RWPE1 (cell line): Measurements from ENCODE around the gene MAP7D2.

ENCODE experiments used
- CTCF ChIA-PET: fragments of 350-600 bp; sonication (Branson Sonifier 250); formaldehyde crosslinking; extraction: SDS; loops from one replicate; lab custom pipeline; 2021; lab: Yijun Ruan, JAX
- POLR2A ChIA-PET: fragments of 400-600 bp; formaldehyde crosslinking; extraction: SDS; loops from one replicate; lab custom pipeline; 2020; ENCODE audit warnings: antibody characterized with exemption; ENCODE audit not compliant: low non-redundant PET; lab: Yijun Ruan, JAX
- DNase-seq: peaks from one replicate; pipeline ENCODE4 v3.0.0; 2012; ENCODE audit warnings: low spot score
- H3K27ac ChIP-seq: fragments of 450-650 bp; 2 replicates; pipeline ENCODE4 v1.5.1; 2017
- TF ChIP-seq, protein P1 (sequence below): fragments of 450-650 bp; conservative IDR thresholded peaks from 2 replicates; pipeline ENCODE4 v1.5.1; 2017; ENCODE audit warnings: low read depth, mild to moderate bottlenecking

Gene MAP7D2

DNA sequence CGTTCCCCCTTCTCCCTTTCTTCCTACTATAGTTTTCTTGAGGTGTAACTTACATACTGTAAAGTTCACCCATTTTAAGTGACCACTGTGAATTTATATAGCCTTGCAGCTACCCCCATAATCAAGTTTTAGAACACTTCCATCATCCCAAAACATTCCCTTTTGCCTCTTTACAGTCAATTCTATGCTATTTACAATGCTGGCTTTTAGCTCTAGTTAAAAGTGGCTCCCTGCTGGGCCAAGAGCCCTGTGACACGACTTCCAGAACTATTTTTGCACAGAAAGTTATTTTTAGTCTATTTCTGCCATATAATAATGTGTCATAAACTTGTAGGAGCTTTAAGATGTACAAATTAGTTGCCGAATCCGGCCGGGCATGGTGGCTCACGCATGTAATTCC, 26.9 kb downstream of the MAP7D2 start:
- ChIA-PET CTCF (interaction anchor here (0.6 kb wide), 1 partner anchor 64 kb away, joined by 3 read pairs; no protein-coding TSS in a partner anchor), POLR2A (no interaction called here)
- no peak for DNase-seq
- TF ChIP-seq, protein P1, sequence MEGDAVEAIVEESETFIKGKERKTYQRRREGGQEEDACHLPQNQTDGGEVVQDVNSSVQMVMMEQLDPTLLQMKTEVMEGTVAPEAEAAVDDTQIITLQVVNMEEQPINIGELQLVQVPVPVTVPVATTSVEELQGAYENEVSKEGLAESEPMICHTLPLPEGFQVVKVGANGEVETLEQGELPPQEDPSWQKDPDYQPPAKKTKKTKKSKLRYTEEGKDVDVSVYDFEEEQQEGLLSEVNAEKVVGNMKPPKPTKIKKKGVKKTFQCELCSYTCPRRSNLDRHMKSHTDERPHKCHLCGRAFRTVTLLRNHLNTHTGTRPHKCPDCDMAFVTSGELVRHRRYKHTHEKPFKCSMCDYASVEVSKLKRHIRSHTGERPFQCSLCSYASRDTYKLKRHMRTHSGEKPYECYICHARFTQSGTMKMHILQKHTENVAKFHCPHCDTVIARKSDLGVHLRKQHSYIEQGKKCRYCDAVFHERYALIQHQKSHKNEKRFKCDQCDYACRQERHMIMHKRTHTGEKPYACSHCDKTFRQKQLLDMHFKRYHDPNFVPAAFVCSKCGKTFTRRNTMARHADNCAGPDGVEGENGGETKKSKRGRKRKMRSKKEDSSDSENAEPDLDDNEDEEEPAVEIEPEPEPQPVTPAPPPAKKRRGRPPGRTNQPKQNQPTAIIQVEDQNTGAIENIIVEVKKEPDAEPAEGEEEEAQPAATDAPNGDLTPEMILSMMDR, result no peak
- H3K27ac ChIP-seq, result no peak overlapping the region

DNA sequence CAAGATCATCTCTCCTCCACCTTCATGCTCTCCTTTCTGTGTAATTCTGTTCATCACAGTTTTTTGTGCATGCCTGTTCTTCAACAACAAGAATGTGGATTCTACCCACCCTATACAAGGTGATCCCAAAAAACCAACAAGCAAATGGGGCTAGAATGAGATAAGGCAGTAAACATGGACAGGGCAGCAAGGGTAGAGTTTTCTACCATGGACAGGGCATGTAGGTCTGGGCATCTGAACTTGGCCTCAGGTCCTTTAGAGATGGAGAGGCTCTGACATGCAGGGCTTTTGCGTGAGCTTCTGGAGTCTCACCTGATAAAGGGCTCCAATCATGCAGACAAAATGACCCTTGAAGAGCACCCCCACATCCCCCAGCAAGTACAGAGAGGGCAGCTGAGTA, 36.4 kb downstream of the MAP7D2 start:
- CTCF ChIA-PET, result interaction anchor here (0.7 kb wide), 1 partner anchor 668 kb away, joined by 3 read pairs; no protein-coding TSS in a partner anchor

DNA sequence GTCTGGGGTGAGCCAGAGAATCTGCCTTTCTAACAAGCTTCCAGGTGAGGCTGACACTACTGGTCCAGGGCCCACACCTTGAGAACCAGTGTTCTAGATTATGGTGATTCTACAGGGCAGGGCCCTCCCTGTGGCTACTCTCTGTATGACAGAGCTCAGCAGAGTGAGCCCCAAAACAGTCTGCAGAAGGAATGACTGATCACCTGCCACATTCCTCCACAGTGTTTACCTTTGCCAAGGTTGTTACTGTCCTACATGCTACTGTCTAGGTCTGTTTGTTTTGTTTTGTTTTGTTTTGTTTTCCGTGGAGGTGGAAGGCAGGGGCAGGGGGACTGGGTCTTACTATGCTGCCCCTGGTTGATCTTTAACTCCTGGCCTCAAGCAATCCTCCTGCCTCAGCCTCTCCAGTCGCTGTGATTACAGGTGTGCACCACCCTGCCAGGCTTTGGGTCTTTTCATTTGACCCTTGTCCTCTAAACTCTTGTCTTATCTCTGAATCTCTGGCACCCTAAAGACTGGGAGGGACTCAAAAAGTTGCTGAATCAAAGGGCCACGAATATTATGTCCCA, 45.1 kb downstream of the MAP7D2 start:
- DNase-seq, result no peak
- no peak overlapping the region for H3K27ac ChIP-seq
- POLR2A ChIA-PET, result no interaction called here
- CTCF ChIA-PET, result interaction anchor here (0.5 kb wide), 1 partner anchor 290 kb away, joined by 3 read pairs; no protein-coding TSS in a partner anchor
- TF ChIP-seq, protein P1, result no peak

More for the DNA sequence above, 36.4 kb downstream of the MAP7D2 start:
- H3K27ac ChIP-seq, result no peak overlapping the region
- DNase-seq, result no peak
- POLR2A ChIA-PET, result no interaction called here
- TF ChIP-seq, protein P1, result no peak

GRCh38 chrX:20067709-20068561, 48.8 kb downstream of the MAP7D2 start:
- H3K27ac ChIP-seq, result peak overlapping the region; percentile 77
- peak; percentile 74 for DNase-seq
- CTCF ChIA-PET, result interaction anchor here (0.5 to 1.5 kb wide), 3 partner anchors 18 to 163 kb away, joined by 3 to 7 read pairs (median 3); no protein-coding TSS in a partner anchor
- TF ChIP-seq, protein P1, result no peak
- POLR2A ChIA-PET, result no interaction called here

GRCh38 chrX:20066968-20067708, 49.6 kb downstream of the MAP7D2 start:
- POLR2A ChIA-PET, result no interaction called here
- peak overlapping the region; percentile 77 for H3K27ac ChIP-seq
- CTCF ChIA-PET, result interaction anchor here (0.5 to 1.5 kb wide), 5 partner anchors 17 to 455 kb away, joined by 3 to 7 read pairs (median 5); no protein-coding TSS in a partner anchor
- peak; percentile 24 for DNase-seq
- TF ChIP-seq, protein P1, result peak; percentile 50
